ENCODE data around the gene MMP13. TPM values are rescaled to one million over a fixed set of nuclear protein-coding genes. Genes with fewer than 3 reads are reported as not detected.

Gene MMP13
- polyA plus RNA-seq, 1 donor (not counting 4 experiments of a cell fraction or from before 2014, with no cell fraction given) = 0.05 TPM

GRCh38 chr11:102940714-102941588, 14.6 kb downstream of the MMP13 start:
- peak; percentile 63 to 79 (median 65) for TF ChIP-seq CTCF (optimal IDR thresholded peaks at IDR 0.05 in 1 of 3, IDR thresholded peaks at IDR 0.05 in 1 of 3, conservative IDR thresholded peaks at IDR 0.05 in 1 of 3; ENCODE audit: extremely low read depth in 1 of 3, insufficient read depth in 2 of 3, low read length in 3 of 3)
- no peak for TF ChIP-seq EZH2 (IDR thresholded peaks at IDR 0.05; ENCODE audit: low read length)
- Histone ChIP-seq H3K4me1 (ENCODE audit: control insufficient read depth, extremely low read depth, insufficient read depth, low read length) (no peaks in the 10 kb centered on the region), H3K79me2 (ENCODE audit: control insufficient read depth, insufficient read depth, low read length) (no peaks in the 10 kb centered on the region), H3K36me3 (ENCODE audit: control insufficient read depth in 2 of 2, extremely low read depth in 1 of 2, insufficient read depth in 2 of 2, low read length in 2 of 2) (no peaks in the 10 kb centered on the region), H3K9me3 (ENCODE audit: control insufficient read depth, low read depth, low read length) (no peaks in the 10 kb centered on the region), H3K4me2 (ENCODE audit: control insufficient read depth, extremely low read depth, insufficient read depth, low read depth, low read length) (no peak overlapping the region), H3K9ac (ENCODE audit: control insufficient read depth, extremely low read depth, insufficient read depth, low read length) (no peak overlapping the region), H3K27ac (ENCODE audit: control insufficient read depth, insufficient read depth, low read length) (no peak overlapping the region), H4K20me1 (ENCODE audit: control insufficient read depth, extremely low read depth, insufficient read depth, low read length) (no peaks in the 10 kb centered on the region), H3K4me3 (ENCODE audit: control insufficient read depth in 2 of 3, extremely low read depth in 1 of 3, insufficient read depth in 2 of 3, low read depth in 1 of 3, low read length in 3 of 3) (no peak overlapping the region), H3K27me3 (ENCODE audit: control insufficient read depth, extremely low read depth, insufficient read depth, low read length) (no peaks in the 10 kb centered on the region), H3K9me1 (ENCODE audit: control insufficient read depth, extremely low read depth, insufficient read depth, low read length) (no peaks in the 10 kb centered on the region), H2AFZ (ENCODE audit: control insufficient read depth, low read length) (no peak overlapping the region)
- DNase-seq (ENCODE audit: low read depth, low spot score) (no peak), FAIRE-seq (peak; percentile 88)
- dilution Hi-C loops (cut with MboI; ENCODE audit: extremely low pct_ligation_motif_present, low sequenced_read_pairs) = no loop called here

- Histone ChIP-seq H3K9me3 (ENCODE audit: control insufficient read depth, low read depth, low read length) (no peaks in the 10 kb centered on the region), H3K79me2 (ENCODE audit: control insufficient read depth, insufficient read depth, low read length) (no peaks in the 10 kb centered on the region), H3K9me1 (ENCODE audit: control insufficient read depth, extremely low read depth, insufficient read depth, low read length) (no peaks in the 10 kb centered on the region), H3K27me3 (ENCODE audit: control insufficient read depth, extremely low read depth, insufficient read depth, low read length) (no peaks in the 10 kb centered on the region), H3K4me1 (ENCODE audit: control insufficient read depth, extremely low read depth, insufficient read depth, low read length) (no peaks in the 10 kb centered on the region), H3K27ac (ENCODE audit: control insufficient read depth, insufficient read depth, low read length) (no peak overlapping the region), H3K9ac (ENCODE audit: control insufficient read depth, extremely low read depth, insufficient read depth, low read length) (no peak overlapping the region), H3K4me3 (ENCODE audit: control insufficient read depth in 2 of 3, extremely low read depth in 1 of 3, insufficient read depth in 2 of 3, low read depth in 1 of 3, low read length in 3 of 3) (no peak overlapping the region), H3K4me2 (ENCODE audit: control insufficient read depth, extremely low read depth, insufficient read depth, low read depth, low read length) (no peak overlapping the region), H2AFZ (ENCODE audit: control insufficient read depth, low read length) (no peak overlapping the region), H3K36me3 (ENCODE audit: control insufficient read depth in 2 of 2, extremely low read depth in 1 of 2, insufficient read depth in 2 of 2, low read length in 2 of 2) (no peaks in the 10 kb centered on the region), H4K20me1 (ENCODE audit: control insufficient read depth, extremely low read depth, insufficient read depth, low read length) (no peaks in the 10 kb centered on the region)
- DNase-seq (ENCODE audit: low read depth, low spot score) = no peak
- dilution Hi-C loops (cut with MboI; ENCODE audit: extremely low pct_ligation_motif_present, low sequenced_read_pairs) = no loop called here
- FAIRE-seq = no peak
- TF ChIP-seq EZH2 (IDR thresholded peaks at IDR 0.05; ENCODE audit: low read length) (no peak), CTCF (optimal IDR thresholded peaks at IDR 0.05 in 1 of 3, IDR thresholded peaks at IDR 0.05 in 1 of 3, conservative IDR thresholded peaks at IDR 0.05 in 1 of 3; ENCODE audit: extremely low read depth in 1 of 3, insufficient read depth in 2 of 3, low read length in 3 of 3) (no peak)
These were observed 18.5 kb downstream of the MMP13 start for GRCh38 chr11:102936864-102937509.

Data from keratinocyte (primary cell).